K562 (cell line): Measurements from ENCODE around the gene TRIM38. TPM values are rescaled to one million over a fixed set of nuclear protein-coding genes. Genes with fewer than 3 reads are reported as not detected.

ENCODE experiments used
- ATF7 ChIP-seq: fragments of 450-650 bp; IDR thresholded peaks from 2 replicates; pipeline ENCODE4 v1.7.1; 2014; ENCODE audit warnings: mild to moderate bottlenecking, moderate library complexity
- BCLAF1 ChIP-seq, 2 experiments: fragments of 450-650 bp in 1 of 2; IDR thresholded peaks; 2 replicates each; pipeline ENCODE4 v1.6.1; 2011 to 2017; ENCODE audit warnings: low read depth in 2 of 2, antibody characterized with exemption in 1 of 2, borderline replicate concordance in 1 of 2, low read length in 1 of 2, mild to moderate bottlenecking in 1 of 2, mixed read lengths in 1 of 2; ENCODE audit not compliant: control insufficient read depth in 1 of 2
- BMI1 ChIP-seq: fragments of 150-350 bp; IDR thresholded peaks from 2 replicates; pipeline ENCODE4 v1.6.1; 2014; ENCODE audit warnings: low read length
- ETV5 ChIP-seq: sonication (generic); formaldehyde crosslinking; IDR thresholded peaks from 2 replicates; pipeline ENCODE4 v1.4.0; 2020; ENCODE audit warnings: low read depth, mild to moderate bottlenecking, missing genetic modification reagents
- MAX ChIP-seq: sonication (generic); formaldehyde crosslinking; IDR thresholded peaks from 2 replicates; pipeline ENCODE4 v1.9.0; 2022; ENCODE audit warnings: mild to moderate bottlenecking, missing genetic modification reagents
- STAT5A ChIP-seq: IDR thresholded peaks from 2 replicates; pipeline ENCODE4 v1.6.1; 2012; ENCODE audit warnings: low read length, inconsistent platforms, borderline replicate concordance
- STAT6 ChIP-seq: sonication (generic); formaldehyde crosslinking; IDR thresholded peaks from 2 replicates; pipeline ENCODE4 v1.8.1; 2023; ENCODE audit warnings: mild to moderate bottlenecking, missing genetic modification reagents
- TRIM24 ChIP-seq, 2 experiments: fragments of 450-650 bp; IDR thresholded peaks; 2 replicates each; pipeline ENCODE4 v1.6.1; 2016
- YY1 ChIP-seq, 3 experiments: IDR thresholded peaks; 2 replicates each; pipeline ENCODE4 v1.6.1; 2011; ENCODE audit warnings: low read length in 2 of 3, mild to moderate bottlenecking in 2 of 3, moderate library complexity in 2 of 3, borderline replicate concordance in 1 of 3, control low read depth in 1 of 3, low read depth in 1 of 3; ENCODE audit not compliant: insufficient read depth in 3 of 3, insufficient replicate concordance in 2 of 3, control insufficient read depth in 1 of 3, insufficient read length in 1 of 3; ENCODE audit errors: extremely low read depth in 1 of 3
- ZNF639 ChIP-seq, 2 experiments: fragments of 200-800 bp in 1 of 2; sonication (Bioruptor generic) in 1 of 2; sonication (generic) in 1 of 2; formaldehyde crosslinking in 1 of 2; IDR thresholded peaks in 1 of 2; conservative IDR thresholded peaks in 1 of 2; 2 replicates each; pipeline versions ENCODE4 v1.5.0 to v1.6.1; 2016 to 2020; ENCODE audit warnings: missing compliant biosample characterization in 1 of 2, missing genetic modification characterization in 1 of 2, missing genetic modification reagents in 1 of 2
- ZNF75A ChIP-seq: fragments of 450-650 bp; formaldehyde crosslinking; IDR thresholded peaks from 2 replicates; pipeline ENCODE4 v1.4.0; 2020; ENCODE audit warnings: mild to moderate bottlenecking
- polyA plus RNA-seq, 8 experiments: library from polyadenylated mRNA; depleted of rRNA in 4 of 8; stranded (reverse) in 5 of 8; unstranded in 3 of 8; fragments of >200 nt; fragmentation: Nextera tagmentation in 2 of 8; fragmentation: Illumina TruSeq in 1 of 8; extraction: Ambion mirVana in 2 of 8; extraction: Trizol in 1 of 8; gene quantifications; 2 replicates each; pipeline versions ENCODE4 v1.2.1 to v1.2.3, GENCODE V29; 2011 to 2014; ENCODE audit warnings: inconsistent platforms in 1 of 8, missing spikeins in 1 of 8
- total RNA-seq, 7 experiments: library from RNA; depleted of rRNA in 6 of 7; stranded (reverse); fragments of >200 nt in 6 of 7; fragmentation: Illumina TruSeq in 2 of 7; extraction: Trizol in 2 of 7; gene quantifications; 2 replicates each; pipeline versions ENCODE4 v1.2.1 to v1.2.3, GENCODE V29; 2011 to 2021; ENCODE audit warnings: low replicate concordance in 1 of 7
- TF ChIP-seq, protein P1 (sequence below): sonication (generic); formaldehyde crosslinking; IDR thresholded peaks from 2 replicates; pipeline ENCODE4 v1.8.0; 2022; ENCODE audit warnings: mild to moderate bottlenecking, missing genetic modification reagents

Gene TRIM38
- total and polyA plus RNA-seq, 9 of the 15 experiments (the other 6 are each of a cell fraction or from before 2014, with no cell fraction given) = 1.7 to 6.7 (median 6.3) TPM

DNA sequence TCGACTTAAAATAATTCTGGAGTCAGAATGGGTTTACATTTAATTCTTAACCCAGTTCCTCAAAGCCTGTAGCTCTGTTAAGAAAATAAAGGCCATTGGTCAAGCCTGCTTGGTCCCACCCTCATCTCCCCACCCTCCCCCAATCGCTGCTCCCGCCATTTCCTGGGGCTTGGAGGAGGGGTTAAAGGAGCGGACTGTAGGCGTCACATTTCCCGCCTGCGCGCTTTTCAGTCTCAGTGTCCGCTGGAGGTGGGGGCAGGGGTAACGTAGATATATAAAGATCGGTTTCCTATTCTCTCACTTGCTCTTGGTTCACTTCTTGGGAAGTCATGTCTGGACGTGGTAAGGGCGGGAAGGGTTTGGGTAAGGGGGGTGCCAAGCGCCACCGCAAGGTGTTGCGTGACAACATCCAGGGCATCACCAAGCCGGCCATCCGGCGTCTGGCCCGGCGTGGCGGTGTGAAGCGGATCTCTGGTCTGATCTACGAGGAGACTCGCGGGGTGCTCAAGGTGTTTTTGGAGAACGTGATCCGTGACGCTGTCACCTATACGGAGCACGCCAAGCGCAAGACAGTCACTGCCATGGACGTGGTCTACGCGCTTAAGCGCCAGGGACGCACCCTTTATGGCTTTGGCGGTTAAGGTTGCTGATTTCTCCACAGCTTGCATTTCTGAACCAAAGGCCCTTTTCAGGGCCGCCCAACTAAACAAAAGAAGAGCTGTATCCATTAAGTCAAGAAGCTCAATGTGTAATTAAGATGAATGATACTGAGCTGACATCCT, 58.9 kb downstream of the TRIM38 start (continued):
- no peak for TF ChIP-seq BMI1
- peak in 1 of 2 experiments; percentile 18; a peak in 1 of 4 replicates for TF ChIP-seq BCLAF1 (IDR thresholded peaks at IDR 0.05; ENCODE audit: borderline replicate concordance in 1 of 2, control insufficient read depth in 1 of 2, low read depth in 2 of 2, low read length in 1 of 2)
- TF ChIP-seq STAT6 = peak; percentile 72; the same call in 1 of the 2 replicates
- TF ChIP-seq ZNF639 (CRISPR knock-in tag; conservative IDR thresholded peaks at IDR 0.05 in 1 of 2, IDR thresholded peaks at IDR 0.05 in 1 of 2) = peak in 1 of 2 experiments; percentile 65; a peak in 1 of 4 replicates
- TF ChIP-seq TRIM24 (IDR thresholded peaks at IDR 0.05) = peak; percentile 86 to 91
- TF ChIP-seq, protein P1, sequence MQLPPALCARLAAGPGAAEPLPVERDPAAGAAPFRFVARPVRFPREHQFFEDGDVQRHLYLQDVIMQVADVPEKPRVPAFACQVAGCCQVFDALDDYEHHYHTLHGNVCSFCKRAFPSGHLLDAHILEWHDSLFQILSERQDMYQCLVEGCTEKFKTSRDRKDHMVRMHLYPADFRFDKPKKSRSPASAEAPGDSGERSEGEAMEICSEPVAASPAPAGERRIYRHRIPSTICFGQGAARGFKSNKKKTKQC (CRISPR knock-in tag) = peak; percentile 88
- no peak for TF ChIP-seq STAT5A
- no peak for TF ChIP-seq ZNF75A (CRISPR knock-in tag)
- peak; percentile 20; the same call in 1 of the 2 replicates for TF ChIP-seq ATF7
- TF ChIP-seq ETV5 (CRISPR knock-in tag) = peak; percentile 45; the same call in 1 of the 2 replicates
- peak; percentile 65 for TF ChIP-seq MAX (CRISPR knock-in tag)
- TF ChIP-seq YY1 (IDR thresholded peaks at IDR 0.05; ENCODE audit: borderline replicate concordance in 1 of 3, control insufficient read depth in 1 of 3, extremely low read depth in 1 of 3, insufficient read depth in 3 of 3, insufficient read length in 1 of 3, insufficient replicate concordance in 2 of 3, low read depth in 1 of 3, low read length in 2 of 3) = peak in 1 of 3 experiments; percentile 12
